Caco-2 (cell line): ENCODE results near the gene KISS1. TPM values are rescaled to one million over a fixed set of nuclear protein-coding genes. Genes with fewer than 3 reads are reported as not detected.

Source experiments
- BruUV-seq: library from RNA; stranded (reverse); fragments of 400-500 nt; replicated peaks from 2 replicates; lab custom pipeline; 2021; lab: Mats Ljungman, UMichigan
- CTCF ChIA-PET: fragments of 300-600 bp; sonication (Branson Sonifier 250); formaldehyde crosslinking; loops from one replicate; lab custom pipeline; 2022; ENCODE audit warnings: antibody characterized with exemption; lab: Charles Lee
- POLR2A ChIA-PET: fragments of 300-600 bp; sonication (Branson Sonifier 250); formaldehyde crosslinking; loops from one replicate; lab custom pipeline; 2022; ENCODE audit warnings: antibody characterized with exemption; lab: Charles Lee
- DNase-seq, 2 experiments: peaks; one replicate each; pipeline versions ENCODE4 v3.0.0 to v3.0.0-alpha.2; 2020 to 2022
- H3K27me3 ChIP-seq: replicated peaks from 2 replicates; pipeline ENCODE4 v1.6.0; 2011; ENCODE audit warnings: low read length; ENCODE audit not compliant: control insufficient read depth, insufficient read depth
- H3K36me3 ChIP-seq: 2 replicates; pipeline ENCODE4 v1.5.1; 2011; ENCODE audit warnings: low read length; ENCODE audit not compliant: control insufficient read depth, insufficient read depth
- H3K4me1 ChIP-seq: fragments of 250-450 bp; sonication (Bioruptor Pico); 2 replicates; pipeline ENCODE4 v1.5.1; 2020; ENCODE audit warnings: mild to moderate bottlenecking
- H3K4me3 ChIP-seq: 2 replicates; pipeline ENCODE4 v1.5.1; 2011; ENCODE audit warnings: low read depth, mild to moderate bottlenecking, control low read depth, low read length
- H3K9me3 ChIP-seq: fragments of 250-450 bp; sonication (Bioruptor Pico); 2 replicates; pipeline ENCODE4 v1.5.1; 2020; ENCODE audit warnings: mild to moderate bottlenecking, moderate library complexity
- H3K27ac Mint-ChIP-seq: one replicate; pipeline ENCODE4 v1.8.0; 2022; ENCODE audit warnings: mixed read lengths; ENCODE audit not compliant: unreplicated experiment
- H3K27me3 Mint-ChIP-seq: one replicate; pipeline ENCODE4 v1.8.0; 2022; ENCODE audit warnings: mixed read lengths; ENCODE audit not compliant: insufficient read depth, unreplicated experiment
- H3K36me3 Mint-ChIP-seq: one replicate; pipeline ENCODE4 v1.8.0; 2022; ENCODE audit warnings: mild to moderate bottlenecking, mixed read lengths; ENCODE audit not compliant: insufficient read depth, unreplicated experiment
- H3K4me1 Mint-ChIP-seq: one replicate; pipeline ENCODE4 v1.8.0; 2022; ENCODE audit warnings: low read depth, mixed read lengths; ENCODE audit not compliant: unreplicated experiment
- H3K4me3 Mint-ChIP-seq: one replicate; pipeline ENCODE4 v1.8.0; 2022; ENCODE audit warnings: mild to moderate bottlenecking, moderate library complexity, mixed read lengths; ENCODE audit not compliant: unreplicated experiment
- H3K9me3 Mint-ChIP-seq: one replicate; pipeline ENCODE4 v1.8.0; 2022; ENCODE audit warnings: mixed read lengths; ENCODE audit not compliant: unreplicated experiment
- CTCF ChIP-seq, 2 experiments: fragments of 200-600 bp in 1 of 2; IDR thresholded peaks; 1 replicate in 1 of 2; 2 replicates in 1 of 2; pipeline versions ENCODE4 v1.5.1 to v1.8.0; 2011 to 2022; ENCODE audit warnings: antibody characterized with exemption in 1 of 2, control low read depth in 1 of 2, inconsistent platforms in 1 of 2, low read depth in 1 of 2, low read length in 1 of 2, mild to moderate bottlenecking in 1 of 2, moderate library complexity in 1 of 2; ENCODE audit not compliant: insufficient read depth in 1 of 2, severe bottlenecking in 1 of 2, unreplicated experiment in 1 of 2
- intact Hi-C: fragments of 100-400 bp; cut with micrococcal nuclease; formaldehyde crosslinking; loops from one replicate; pipeline ENCODE4 v1.10.0; 2022; ENCODE audit not compliant: unreplicated experiment
- total RNA-seq: library from RNA; stranded (reverse); gene quantifications from 2 replicates; pipeline ENCODE4 v1.2.3, GENCODE V29; 2022

The KISS1 gene
- total RNA-seq, 1 experiment from 2014 or later = 3.3 TPM

DNA sequence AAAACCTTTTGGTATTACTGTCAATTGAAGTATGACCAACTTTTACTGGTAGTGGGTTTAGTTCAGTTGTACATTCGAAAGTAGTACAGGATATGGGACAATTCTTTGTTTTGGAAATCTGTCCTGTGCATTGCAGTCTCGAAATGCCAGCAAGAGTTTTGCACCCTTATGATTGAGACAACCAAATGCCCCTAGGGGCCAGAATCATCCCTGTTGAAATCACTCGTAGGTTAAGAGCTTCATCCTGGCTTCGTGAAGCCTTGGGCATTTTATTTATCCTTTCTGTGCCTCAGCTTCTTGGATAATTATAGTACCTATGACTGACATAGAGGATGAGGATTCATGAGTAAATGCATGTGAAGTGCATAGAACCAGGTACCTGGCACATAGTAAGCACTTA, 19.9 kb upstream of the KISS1 start:
- DNase-seq = no peak
- ChIA-PET POLR2A (interaction anchor here (1.0 kb wide), 1 partner anchor 277 kb away, joined by 4 read pairs; no protein-coding TSS in a partner anchor), CTCF (no interaction called here)
- Histone ChIP-seq H3K4me3 (no peak overlapping the region), H3K36me3 (peaks cover under 1% of the 10 kb centered on the region; the same call in 1 of the 2 replicates), H3K27me3 (no peaks in the 10 kb centered on the region), H3K4me1 (peaks cover 12% of the 10 kb centered on the region; the same call in 1 of the 2 replicates), H3K9me3 (no peaks in the 10 kb centered on the region)
- no peak for TF ChIP-seq CTCF (IDR thresholded peaks at IDR 0.05; ENCODE audit: insufficient read depth in 1 of 2, low read depth in 1 of 2, low read length in 1 of 2, severe bottlenecking in 1 of 2, unreplicated experiment in 1 of 2)
- intact Hi-C loops = no loop called here
- no peak overlapping the region for H3K4me3 Mint-ChIP-seq
- H3K27me3 Mint-ChIP-seq = no peaks in the 10 kb centered on the region
- BruUV-seq = no TSS peak
- H3K9me3 Mint-ChIP-seq = no peaks in the 10 kb centered on the region
- no peaks in the 10 kb centered on the region for H3K4me1 Mint-ChIP-seq
- H3K36me3 Mint-ChIP-seq = peaks cover 10% of the 10 kb centered on the region
- H3K27ac Mint-ChIP-seq = no peak overlapping the region

GRCh38 chr1:204213668-204214662, 17.7 kb upstream of the KISS1 start, which contains the start of gene GOLT1A:
Gene GOLT1A, minus strand, starts transcription at chr1:204213988. Its CDS starts 82 bp downstream, at chr1:204213906.
- Mint-ChIP-seq H3K4me1 (no peaks in the 10 kb centered on the region), H3K36me3 (peaks cover 15% of the 10 kb centered on the region), H3K4me3 (no peak within 1 kb of the TSS), H3K9me3 (no peaks in the 10 kb centered on the region), H3K27me3 (no peaks in the 10 kb centered on the region), H3K27ac (no peak within 1 kb of the TSS)
- ChIA-PET POLR2A (interaction anchor here (0.6 to 1.3 kb wide), 7 partner anchors 9 to 556 kb away, joined by 3 to 5 read pairs (median 3); partner anchors contain the start of gene ETNK2), CTCF (interaction anchor here (0.6 to 2.1 kb wide), 34 partner anchors 9 to 353 kb away, joined by 3 to 44 read pairs (median 4); partner anchors contain the start of genes PLEKHA6 and SNRPE)
- DNase-seq = peak; percentile 97
- peak within 1 kb of the TSS; percentile 79 for H3K4me3 ChIP-seq
- H3K27me3 ChIP-seq = no peaks in the 10 kb centered on the region
- peak; percentile 65 to 73 for TF ChIP-seq CTCF (IDR thresholded peaks at IDR 0.05; ENCODE audit: insufficient read depth in 1 of 2, low read depth in 1 of 2, low read length in 1 of 2, severe bottlenecking in 1 of 2, unreplicated experiment in 1 of 2)
- intact Hi-C loops = loop anchor here (1.0 to 5.0 kb wide), 5 partner anchors 40 to 352 kb away; partner anchors contain the start of gene SNRPE
- H3K36me3 ChIP-seq = peaks cover 2% of the 10 kb centered on the region
- BruUV-seq = no TSS peak
- H3K4me1 ChIP-seq = peaks cover 12% of the 10 kb centered on the region; the same call in 1 of the 2 replicates
- H3K9me3 ChIP-seq = no peaks in the 10 kb centered on the region

DNA sequence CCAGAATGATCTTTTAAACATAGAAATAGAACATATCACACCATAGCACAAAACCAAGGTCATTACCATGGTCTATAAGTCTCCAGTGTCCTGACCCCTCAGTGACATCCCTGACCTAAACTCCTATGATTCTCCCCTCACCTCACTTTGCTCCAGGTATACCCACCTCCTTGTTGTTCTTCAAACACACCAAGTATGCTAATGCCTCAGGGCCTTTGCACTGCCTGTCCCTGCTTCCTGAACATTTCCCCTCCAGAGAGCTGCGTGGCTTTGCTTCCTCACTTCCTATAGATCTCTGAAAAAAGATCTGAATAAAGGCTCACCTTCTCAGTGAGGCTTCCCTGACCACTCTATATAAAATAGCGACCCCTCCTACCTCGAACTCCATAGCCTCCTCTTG, 16.4 kb upstream of the KISS1 start:
- H3K9me3 ChIP-seq = no peaks in the 10 kb centered on the region
- no peaks in the 10 kb centered on the region for H3K27me3 ChIP-seq
- CTCF ChIA-PET = no interaction called here
- no peaks in the 10 kb centered on the region for H3K9me3 Mint-ChIP-seq
- intact Hi-C loops = loop anchor here (5.0 kb wide), 1 partner anchor 350 kb away; the partner anchor contains the start of gene SNRPE
- H3K4me3 Mint-ChIP-seq = no peak overlapping the region
- no peak overlapping the region; the same call in 1 of the 2 replicates for H3K4me3 ChIP-seq
- no peak for DNase-seq
- no peak overlapping the region for H3K27ac Mint-ChIP-seq
- peaks cover 12% of the 10 kb centered on the region; the same call in 1 of the 2 replicates for H3K4me1 ChIP-seq
- POLR2A ChIA-PET = no interaction called here
- no peak for TF ChIP-seq CTCF (IDR thresholded peaks at IDR 0.05; ENCODE audit: insufficient read depth in 1 of 2, low read depth in 1 of 2, low read length in 1 of 2, severe bottlenecking in 1 of 2, unreplicated experiment in 1 of 2)
- peaks cover 2% of the 10 kb centered on the region for H3K36me3 ChIP-seq
- BruUV-seq = no TSS peak
- H3K27me3 Mint-ChIP-seq = no peaks in the 10 kb centered on the region
- no peaks in the 10 kb centered on the region for H3K4me1 Mint-ChIP-seq
- H3K36me3 Mint-ChIP-seq = peaks cover 15% of the 10 kb centered on the region
